HG03432 (cell line): ENCODE results near the gene NKG7.

Experiments used
- ATAC-seq: cut with Tn5 transposase; IDR thresholded peaks from one replicate; pipeline ENCODE4 v1.9.1; 2021; ENCODE audit warnings: mild to moderate bottlenecking, moderate library complexity; ENCODE audit not compliant: unreplicated experiment

The NKG7 gene

DNA sequence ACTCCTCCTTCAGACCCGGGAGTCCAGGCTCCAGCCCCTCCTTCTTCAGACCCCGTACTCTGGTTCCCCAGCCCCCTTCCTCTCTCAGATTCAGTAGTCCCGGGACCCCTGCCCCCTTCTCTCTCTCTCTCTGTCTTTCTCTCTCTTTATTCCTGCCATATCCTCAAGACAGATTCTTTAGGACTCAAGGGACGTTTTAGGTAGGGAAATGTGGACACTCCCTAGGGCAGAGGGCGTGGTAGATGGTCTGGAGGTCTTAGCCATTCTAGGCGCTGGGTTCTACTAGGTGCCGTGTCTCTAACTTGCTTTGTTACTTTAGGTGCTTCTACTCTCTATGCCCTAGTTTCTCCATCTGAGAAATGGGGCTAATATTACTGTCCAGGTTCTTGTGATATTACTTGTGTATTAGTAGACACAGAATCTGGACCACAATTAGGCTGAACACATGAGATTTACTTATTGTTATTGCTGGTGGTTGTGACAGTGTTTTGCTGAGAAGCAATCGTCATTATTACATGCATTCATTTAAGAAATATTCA, 18.7 kb upstream of the NKG7 start:
- ATAC-seq: no peak

DNA sequence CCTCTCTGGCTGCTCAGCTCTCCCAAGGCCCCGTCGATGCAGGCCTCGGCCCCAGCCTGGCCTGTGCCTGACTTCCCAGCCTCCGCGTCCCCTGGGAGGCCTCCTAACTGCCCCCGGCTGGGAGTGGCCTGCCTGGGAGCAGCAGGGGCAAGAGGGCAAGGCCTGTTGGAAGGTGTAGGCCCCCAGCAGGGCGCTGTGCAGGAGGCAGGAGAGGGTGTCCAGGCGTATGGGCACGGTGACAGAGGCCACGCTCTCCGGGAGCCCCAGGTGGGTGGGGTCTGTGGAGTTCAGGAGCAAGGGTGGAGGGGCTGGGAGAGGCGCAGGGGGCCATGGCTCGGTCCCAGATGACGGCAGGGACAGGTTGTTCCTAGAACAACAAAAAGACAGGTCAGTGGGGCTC, 16.7 kb upstream of the NKG7 start:
- ATAC-seq: no peak

DNA sequence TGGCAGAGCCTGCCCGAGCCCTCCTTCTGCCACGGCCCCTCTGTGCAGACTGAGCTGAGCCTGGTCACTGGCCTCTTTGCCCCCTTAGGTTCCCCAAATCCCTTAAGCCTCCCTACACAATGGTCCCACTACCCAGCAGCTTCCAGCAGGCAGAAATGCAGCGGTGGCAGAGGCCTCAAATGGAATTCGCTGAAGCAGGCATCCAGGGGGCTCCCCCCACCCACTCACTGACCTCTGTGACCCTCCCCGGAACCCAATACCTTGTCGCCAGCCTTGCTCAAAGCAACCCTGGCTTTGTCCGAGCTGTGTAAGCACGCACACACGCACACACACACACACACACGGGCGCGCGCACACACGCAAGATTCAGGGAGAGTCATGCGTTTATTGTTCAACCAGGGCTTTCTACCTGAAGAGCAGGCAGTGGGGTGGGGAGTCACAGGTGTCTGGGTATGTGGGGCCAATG, 15.5 kb upstream of the NKG7 start, which contains the start of gene LIM2:
LIM2 (minus strand) TSS at position 51 of the 466 bp plus-strand sequence. CDS start 531 bp downstream, outside the sequence.
- ATAC-seq: no peak

DNA sequence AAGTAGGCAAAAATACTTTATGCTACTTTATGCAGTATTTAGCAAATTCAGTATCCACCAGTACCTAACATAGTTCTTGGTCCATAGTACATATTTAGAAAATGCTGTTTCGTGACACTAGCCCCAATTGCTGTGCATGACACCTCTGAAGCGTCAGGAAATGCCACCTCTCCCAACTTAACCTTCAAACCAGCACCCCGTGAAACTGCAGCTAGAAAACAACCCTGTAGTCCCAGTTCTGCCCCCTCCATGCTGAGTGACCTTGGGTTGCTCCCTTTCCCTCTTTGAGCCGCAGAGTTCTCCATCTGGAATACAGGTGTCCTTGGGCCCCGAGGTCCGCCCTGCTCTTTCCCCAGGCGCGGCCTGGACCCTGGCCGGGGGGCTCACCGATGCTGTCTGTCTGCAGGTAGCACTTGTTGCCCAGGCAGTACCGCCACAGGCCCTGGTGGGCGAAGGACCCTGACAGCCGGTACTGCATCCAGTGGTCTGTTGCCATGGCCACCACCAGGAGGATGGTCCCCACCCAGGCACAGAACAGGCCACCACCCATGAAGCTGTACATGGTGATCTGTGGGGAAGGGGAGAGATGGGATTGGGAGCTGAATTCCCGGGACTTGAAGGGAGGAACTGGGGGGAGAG, 14.5 kb upstream of the NKG7 start:
- ATAC-seq: no peak

DNA sequence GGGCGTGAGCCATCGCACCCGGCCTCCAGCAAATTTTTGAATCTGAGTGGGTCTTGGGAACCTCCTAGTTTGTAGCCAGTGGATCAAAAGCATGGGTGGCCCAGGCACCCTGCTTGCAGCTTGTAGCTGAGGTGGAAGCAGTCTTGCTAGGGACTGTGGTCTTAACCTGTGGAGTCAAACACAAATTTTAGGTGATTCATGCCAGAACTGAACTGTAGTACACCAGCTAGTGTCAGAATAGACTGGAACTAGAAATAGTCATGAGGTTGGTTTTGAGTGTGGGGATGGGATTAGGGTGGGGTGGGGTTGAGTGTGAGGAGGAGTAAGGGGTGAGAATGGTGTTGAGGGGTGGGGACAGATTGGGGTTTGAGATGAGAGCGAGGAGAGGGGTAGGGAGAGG, 9.6 kb upstream of the NKG7 start:
- no peak for ATAC-seq

DNA sequence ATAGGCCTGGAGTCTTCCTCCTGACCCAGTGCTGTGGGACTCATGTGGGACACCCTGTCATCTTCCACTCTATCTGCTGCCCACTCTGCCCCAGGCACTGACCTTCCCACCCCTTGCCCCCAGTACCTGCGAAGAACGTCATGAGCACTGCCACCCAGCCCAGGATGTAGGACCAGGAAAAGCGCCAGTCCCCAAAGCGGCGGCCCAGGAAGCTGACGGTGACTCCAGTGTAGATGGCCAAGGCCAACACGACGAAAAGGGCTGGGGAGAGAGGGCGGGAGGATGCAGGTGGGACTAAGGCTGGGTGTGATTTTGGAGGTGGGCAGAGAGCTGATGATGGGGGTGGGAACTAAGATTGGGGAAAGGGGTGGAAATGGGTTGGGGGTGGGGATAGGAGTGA, 7.9 kb upstream of the NKG7 start:
- ATAC-seq: no peak

DNA sequence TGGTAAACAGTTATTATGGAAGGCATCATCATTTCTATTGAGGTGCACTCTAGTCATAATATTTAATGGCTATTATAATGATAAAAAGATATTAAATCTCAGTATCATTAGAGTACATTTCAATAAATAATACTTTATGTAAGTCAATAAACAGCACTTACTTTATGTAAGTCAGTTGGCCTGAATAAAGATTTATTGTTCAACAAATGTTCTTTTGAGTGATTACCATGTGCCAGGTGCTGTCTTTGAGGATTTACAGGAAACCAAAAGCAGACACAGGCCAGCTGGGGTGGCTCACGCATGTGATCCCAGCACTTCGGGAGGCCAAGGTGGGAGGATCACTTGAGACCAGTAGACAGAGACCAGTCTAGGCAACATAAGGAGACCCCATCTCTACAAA, 5.0 kb upstream of the NKG7 start:
- no peak for ATAC-seq

DNA sequence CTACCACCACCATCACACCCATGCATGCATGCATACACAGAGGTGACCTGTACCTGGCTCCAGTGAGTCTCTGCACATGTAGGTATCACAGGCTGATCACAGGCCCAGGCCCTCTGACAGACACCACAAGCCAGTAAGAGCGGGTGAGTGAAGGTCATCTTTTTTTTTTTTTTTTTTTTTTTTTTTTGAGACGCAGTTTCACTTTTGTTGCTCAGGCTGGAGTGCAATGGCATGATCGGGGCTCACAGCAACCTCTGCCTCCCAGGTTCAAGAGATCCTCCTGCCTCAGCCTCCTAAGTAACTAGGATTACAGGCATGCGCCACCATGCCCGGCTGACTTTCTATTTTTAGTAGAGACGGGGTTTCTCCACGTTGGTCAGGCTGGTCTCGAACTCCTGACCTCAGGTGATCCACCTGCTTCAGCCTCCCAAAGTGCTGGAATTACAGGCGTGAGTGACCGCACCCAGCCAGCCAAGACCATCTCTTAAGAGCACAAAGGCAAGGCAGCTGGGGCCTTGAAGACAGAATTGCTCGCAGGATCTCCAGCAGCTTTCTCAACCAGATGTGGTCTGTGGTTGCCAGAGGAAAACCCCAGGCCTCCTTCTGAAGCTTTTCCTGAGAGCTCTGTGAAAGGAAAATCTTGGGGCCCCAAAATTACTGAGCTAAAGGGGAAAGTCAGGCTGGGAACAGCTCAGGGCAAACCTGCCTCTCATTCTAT, 3.2 kb upstream of the NKG7 start:
- ATAC-seq: no peak

DNA sequence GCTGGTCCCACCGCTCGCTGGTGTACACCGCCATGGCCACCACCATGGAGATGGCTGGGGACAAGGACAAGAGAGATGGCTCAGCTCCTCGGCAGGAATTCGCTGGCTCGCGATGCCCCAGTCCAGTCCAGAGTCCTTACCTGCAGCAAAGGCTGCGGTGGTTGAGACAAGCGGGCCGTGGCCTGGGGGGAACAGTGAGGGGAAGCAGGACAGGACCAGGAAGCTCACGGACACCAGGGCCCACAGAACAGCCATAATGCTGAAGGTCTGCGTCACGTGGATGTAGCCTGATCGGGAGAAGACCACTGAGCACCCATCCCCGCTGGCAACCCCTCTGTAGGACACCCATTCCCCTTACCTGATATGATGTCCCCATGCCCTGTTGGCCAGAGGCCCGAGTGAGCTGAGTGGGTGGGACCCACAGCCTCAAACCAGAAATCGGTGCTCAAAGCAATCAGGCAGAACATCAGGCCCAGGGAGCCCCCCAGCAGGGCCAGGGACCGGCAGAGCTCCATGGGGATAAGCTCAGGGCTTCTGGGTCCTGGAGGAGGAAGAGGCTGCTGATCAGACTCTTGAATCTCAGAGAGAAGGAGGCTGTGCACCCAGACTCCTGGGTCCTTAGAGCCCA, 319 bp downstream of the NKG7 start:
- ATAC-seq: no peak

DNA sequence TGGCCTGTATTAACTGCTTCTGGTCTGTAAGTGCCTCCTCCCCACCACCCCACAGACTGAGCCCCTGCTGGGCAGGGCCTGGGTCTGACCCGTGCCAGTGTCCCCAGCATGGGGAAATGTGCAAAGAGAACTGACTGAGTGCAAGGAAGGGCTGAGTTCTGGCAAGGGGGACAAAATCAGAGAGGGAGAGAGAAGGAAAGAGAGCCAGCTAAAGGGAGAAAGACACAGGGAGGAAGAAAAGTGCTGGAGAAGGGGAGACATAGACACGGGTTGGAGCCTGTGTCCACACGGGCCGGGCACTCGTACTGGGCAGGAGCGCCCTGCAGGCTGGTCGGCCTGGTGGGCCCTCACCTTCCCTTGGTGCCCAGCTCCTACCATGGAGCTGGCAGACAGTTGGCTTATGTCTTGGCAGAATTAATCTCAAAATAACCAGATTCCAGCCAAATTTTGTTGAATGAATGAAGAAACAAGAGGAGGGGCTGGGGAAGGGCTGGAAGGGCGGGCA, 1.2 kb downstream of the NKG7 start:
- no peak for ATAC-seq

DNA sequence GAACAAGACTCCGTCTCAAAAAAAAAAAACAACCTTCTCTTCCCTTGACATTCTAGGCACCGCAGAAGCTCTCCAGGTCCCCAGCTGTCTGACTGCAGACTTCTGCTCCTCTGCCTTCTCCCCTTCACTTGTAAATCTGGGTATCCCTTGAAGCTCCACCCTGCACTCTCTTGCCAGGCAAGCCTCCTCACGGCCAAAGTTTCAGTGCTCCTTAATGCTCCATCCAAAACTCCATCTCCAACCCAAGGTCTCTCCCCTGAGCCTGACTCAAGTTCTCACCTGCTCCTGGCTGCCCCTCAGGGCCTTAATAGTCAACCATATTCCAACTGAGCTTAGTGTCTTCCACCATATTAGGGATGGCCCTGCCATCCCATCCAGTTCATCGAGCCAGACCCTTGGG, 2.2 kb downstream of the NKG7 start:
- no peak for ATAC-seq

DNA sequence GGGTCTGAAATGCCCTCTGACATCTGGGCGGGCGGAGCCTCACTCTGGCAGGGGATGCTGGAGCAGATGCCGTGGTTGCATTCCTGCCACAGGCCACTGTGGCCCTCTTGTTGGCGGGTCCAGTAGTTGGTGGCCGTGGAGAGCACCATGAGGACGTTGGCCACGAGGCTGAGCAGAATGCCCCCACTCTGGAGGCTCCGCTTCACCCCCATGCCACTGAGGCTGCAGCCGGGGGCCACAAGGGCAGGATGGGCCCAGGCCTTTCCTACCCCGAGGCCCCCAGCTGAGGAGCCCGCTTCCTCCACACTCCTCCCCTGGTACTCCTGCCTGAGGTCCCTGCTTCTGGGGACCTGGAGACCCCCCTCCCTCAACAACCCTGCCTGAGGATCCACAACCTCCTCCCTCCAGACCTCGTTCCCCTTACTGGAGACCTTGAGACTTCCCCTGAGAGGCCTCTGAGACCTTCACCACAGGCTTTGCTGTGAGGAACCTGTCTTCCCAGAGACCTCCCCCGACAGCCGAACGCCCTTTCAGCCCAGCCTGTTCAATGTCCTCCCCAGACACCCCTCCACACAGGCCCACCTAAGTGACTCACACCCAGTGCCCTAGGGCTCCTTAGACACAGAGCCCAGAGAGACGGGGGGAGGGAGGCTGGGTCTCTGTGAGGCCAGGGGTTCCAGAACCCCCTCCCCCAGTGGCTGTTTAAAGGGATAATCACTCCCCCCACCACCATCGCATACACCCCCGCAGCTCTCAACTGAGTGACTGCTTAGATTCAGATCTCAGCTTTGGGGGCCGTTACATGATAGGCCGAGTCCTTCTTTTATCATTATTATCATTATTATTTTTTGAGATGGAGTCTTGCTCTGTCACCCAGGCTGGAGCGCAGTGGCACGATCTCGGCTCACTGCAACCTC, 3.8 kb downstream of the NKG7 start, which contains the start of gene CLDND2:
CLDND2 (minus strand) TSS at position 638 of the 917 bp plus-strand sequence; CDS start at position 212, 426 bp downstream.
- ATAC-seq: no peak

DNA sequence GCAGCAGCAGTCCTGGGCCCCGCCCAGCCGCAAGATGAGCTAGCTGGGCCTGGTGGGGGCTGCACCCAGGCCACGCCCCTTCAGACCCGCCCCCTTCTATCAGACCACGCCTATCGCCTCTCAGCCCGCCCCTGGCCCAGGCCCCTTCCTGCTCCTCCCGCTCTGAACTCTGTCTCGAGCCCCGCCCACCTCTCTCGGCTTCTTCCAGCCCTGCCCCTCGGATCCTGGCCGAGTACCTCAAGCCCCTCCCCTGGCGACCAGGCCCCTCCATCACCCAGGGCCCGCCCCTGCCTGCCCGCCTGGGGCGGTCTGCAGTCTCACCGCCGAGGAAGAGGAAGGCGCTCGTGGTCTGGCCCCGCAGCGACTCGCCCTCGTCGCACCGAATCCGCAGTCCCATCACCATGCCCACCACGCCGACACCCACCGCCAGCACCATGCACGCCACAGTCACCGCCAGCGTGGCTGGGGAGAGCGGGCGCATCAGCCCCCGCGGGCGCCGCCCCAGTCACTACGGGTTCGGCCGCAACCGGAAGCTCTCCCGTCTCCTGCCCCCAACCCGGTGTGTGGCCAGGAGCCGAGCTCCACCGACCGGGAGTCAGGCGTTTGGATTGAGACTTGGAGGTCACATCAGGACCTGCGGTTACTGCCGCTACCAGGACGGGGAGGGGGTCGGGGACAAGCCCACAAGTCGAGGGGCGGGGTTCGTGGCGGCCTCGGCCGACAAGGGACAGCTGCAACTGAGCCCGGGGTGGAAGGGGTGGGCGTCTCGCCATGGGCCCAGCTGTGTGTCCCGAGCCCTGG, 4.7 kb downstream of the NKG7 start:
- peak; percentile 76 for ATAC-seq

DNA sequence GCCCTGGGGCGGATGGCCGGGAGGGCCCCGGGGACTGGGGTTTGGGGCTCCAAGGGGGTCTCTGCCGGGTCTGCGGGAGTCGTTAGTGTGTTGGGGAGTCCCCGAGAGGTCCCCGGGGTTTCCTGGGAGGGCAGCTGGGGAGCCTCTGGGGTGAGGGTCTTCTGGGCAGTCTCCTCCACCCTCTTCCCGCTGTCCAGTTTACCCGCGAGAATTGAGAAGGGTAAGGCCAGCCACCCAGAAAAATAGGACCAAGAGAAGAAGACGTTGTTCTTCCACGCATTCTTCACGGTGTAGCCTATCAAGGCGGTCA, 5.2 kb downstream of the NKG7 start:
- ATAC-seq: peak; percentile 12

DNA sequence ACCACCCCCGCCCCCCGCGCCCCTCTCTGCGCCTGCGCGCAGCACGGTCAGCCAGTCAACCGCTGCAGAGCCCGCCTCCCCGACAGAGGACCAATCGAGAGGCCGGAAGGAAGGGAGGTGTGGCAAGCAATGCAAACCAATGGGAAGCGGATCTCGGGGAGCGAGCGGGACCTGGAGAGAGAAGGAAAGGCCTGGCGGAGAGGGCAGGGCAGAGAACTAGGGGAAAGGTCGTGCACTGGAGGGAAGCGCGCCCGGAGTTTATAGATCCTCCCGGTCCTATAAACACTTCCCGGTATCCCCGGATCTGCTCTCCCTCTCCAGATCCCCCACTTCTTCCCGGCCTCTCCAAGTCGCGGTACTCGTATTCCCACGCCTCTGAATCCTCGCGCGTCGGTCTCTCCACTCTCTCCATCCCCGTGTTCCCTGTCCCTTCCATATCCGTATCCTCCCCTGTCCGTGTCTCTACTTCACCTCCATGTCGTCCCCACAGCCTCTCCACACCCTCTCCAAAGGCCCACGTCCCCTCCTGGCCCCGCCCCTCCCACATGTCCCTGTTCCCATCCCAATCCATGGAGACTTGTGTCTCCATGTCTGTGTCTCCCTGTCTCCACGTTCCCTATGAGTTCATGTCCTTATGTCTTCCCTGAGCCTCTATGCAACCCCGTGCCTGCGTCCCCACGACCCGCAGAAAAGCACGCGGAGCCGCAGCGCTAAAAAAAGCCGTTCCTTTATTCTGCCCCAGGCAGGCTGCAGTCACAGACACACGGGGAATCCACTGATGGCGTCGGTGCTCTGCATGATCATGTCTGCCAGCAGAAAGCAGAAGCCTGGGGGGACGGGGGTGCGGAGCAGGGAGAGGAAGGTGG, 5.8 kb downstream of the NKG7 start:
- peak; percentile 45 for ATAC-seq

DNA sequence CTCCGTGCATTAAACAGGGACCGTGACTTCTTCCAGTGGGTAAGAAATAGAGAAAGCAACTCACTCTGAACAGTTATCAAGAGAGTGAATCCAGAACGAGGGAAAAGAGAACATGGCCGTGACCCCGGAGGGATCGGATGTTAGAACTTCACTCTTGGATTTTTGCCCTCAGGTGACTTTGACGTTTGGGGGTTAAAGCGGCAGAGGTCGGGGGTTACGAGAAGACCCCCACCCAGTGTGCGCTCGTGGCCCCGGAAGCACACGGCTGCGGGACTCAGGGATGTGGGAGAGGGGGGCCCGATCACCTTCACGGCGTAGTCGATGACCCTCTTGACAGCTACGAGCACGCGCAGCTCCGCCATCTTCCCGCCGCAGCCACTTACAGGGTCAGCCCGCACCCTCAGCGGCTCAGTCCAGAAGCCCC, 6.5 kb downstream of the NKG7 start, which contains the start of gene ETFB:
ETFB (minus strand) TSS at position 424 of the 424 bp plus-strand sequence; CDS start at position 362, 62 bp downstream.
- ATAC-seq: no peak

DNA sequence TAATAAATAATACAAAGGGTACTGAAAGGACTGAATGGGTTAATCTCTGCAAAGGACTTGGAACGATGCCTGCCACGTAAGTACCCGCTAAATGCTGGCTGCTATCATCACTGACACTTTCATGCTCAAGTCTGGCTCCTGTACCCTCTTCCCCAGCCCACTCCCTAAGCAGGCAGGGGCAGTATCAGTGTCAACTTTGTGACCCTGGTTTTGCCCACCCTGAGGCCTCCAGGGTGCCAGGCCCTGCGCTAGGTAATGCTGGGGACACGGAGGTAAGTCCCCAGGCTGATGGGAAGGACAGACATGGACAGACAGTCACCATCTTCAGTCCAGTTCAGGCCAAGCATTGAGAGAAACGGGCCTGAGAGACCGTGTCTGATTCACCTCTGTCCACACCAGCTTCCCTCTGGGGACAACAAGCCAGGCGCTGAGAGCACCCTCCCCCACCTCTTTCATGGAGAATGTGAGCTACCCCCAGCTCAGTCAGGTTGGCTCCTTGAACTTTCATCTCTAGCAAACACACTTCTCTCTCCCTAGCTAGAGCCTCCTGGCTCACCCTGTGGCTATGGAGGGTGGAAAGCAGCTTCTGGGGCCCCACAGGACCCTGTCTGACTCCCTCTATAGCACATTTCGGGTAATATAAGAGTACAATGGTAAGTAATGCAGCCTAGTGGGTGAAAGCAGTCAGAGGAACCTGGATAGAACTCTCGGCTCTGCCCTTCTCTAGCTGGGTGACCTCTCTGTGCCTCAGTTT, 7.1 kb downstream of the NKG7 start:
- ATAC-seq: no peak
